ENCODE measurements around the gene PXDN.

- TF ChIP-seq CTCF (IDR thresholded peaks at IDR 0.05; ENCODE audit: extremely low read depth in 1 of 2, insufficient read depth in 1 of 2, low read depth in 1 of 2, low read length in 2 of 2) = no peak
- no peak for TF ChIP-seq POLR2AphosphoS5 (IDR thresholded peaks at IDR 0.05; ENCODE audit: insufficient read depth, low read depth, low read length)
- no peak for TF ChIP-seq EZH2 (IDR thresholded peaks at IDR 0.05; ENCODE audit: borderline replicate concordance, low read depth, low read length, severe bottlenecking)
- no peak for TF ChIP-seq POLR2A (IDR thresholded peaks at IDR 0.05; ENCODE audit: low read depth, low read length)
These were observed 29.6 kb upstream of the PXDN start for GRCh38 chr2:1773883-1774282.
